Panc1 (cell line): Measurements from ENCODE around the gene SNTB2. TPM values are rescaled to one million over a fixed set of nuclear protein-coding genes. Genes with fewer than 3 reads are reported as not detected.

Experiments
- ATAC-seq: fragments of 200-7000 bp; cut with Tn5 transposase; 2 replicates; pipeline ENCODE4 v1.9.1; 2020; ENCODE audit warnings: mild to moderate bottlenecking, moderate library complexity
- BruUV-seq: library from RNA; stranded (reverse); fragments of 400-500 nt; replicated peaks from 2 replicates; lab custom pipeline; 2021; lab: Mats Ljungman, UMichigan
- CTCF ChIA-PET: fragments of 300-600 bp; sonication (Branson Sonifier 250); formaldehyde crosslinking; loops from one replicate; lab custom pipeline; 2022; ENCODE audit warnings: antibody characterized with exemption; lab: Charles Lee
- POLR2A ChIA-PET: fragments of 300-600 bp; sonication (Branson Sonifier 250); formaldehyde crosslinking; loops from one replicate; lab custom pipeline; 2022; ENCODE audit warnings: antibody characterized with exemption; lab: Charles Lee
- DNase-seq: peaks from one replicate; pipeline ENCODE4 v3.0.0-alpha.2; 2010; ENCODE audit warnings: low read depth, low spot score
- H3K27ac ChIP-seq: 2 replicates; pipeline ENCODE4 v1.5.1; 2011; ENCODE audit warnings: mild to moderate bottlenecking, low read length, inconsistent platforms
- H3K27me3 ChIP-seq: fragments of 200-500 bp; sonication (Bioruptor generic); 2 replicates; pipeline ENCODE4 v1.6.0; 2014; ENCODE audit warnings: low read length, inconsistent platforms; ENCODE audit not compliant: control insufficient read depth, insufficient read depth
- H3K36me3 ChIP-seq: fragments of 200-500 bp; sonication (Bioruptor generic); 2 replicates; pipeline ENCODE4 v1.5.1; 2014; ENCODE audit warnings: inconsistent platforms, mild to moderate bottlenecking, low read length, moderate library complexity; ENCODE audit not compliant: control insufficient read depth, insufficient read depth
- H3K4me1 ChIP-seq: 2 replicates; pipeline ENCODE4 v1.5.1; 2011; ENCODE audit warnings: inconsistent platforms, mild to moderate bottlenecking, low read length, moderate library complexity; ENCODE audit not compliant: control insufficient read depth, insufficient read depth
- H3K4me3 ChIP-seq, 2 experiments: 2 replicates each; pipeline ENCODE4 v1.5.1; 2011 to 2012; ENCODE audit warnings: low read depth in 2 of 2, low read length in 2 of 2, mild to moderate bottlenecking in 2 of 2, inconsistent platforms in 1 of 2, moderate library complexity in 1 of 2
- H3K9me3 ChIP-seq: fragments of 200-500 bp; sonication (Bioruptor generic); 2 replicates; pipeline ENCODE4 v1.5.1; 2014; ENCODE audit warnings: low read depth, mild to moderate bottlenecking, inconsistent platforms, low read length, moderate library complexity; ENCODE audit not compliant: control insufficient read depth, insufficient read depth
- POLR2AphosphoS5 ChIP-seq: IDR thresholded peaks from 2 replicates; pipeline ENCODE4 v1.6.1; 2012; ENCODE audit warnings: mild to moderate bottlenecking, low read depth, low read length, moderate library complexity
- SIN3A ChIP-seq: IDR thresholded peaks from 2 replicates; pipeline ENCODE4 v1.6.1; 2012; ENCODE audit warnings: low read depth, mild to moderate bottlenecking, low read length, moderate library complexity, borderline replicate concordance; ENCODE audit not compliant: insufficient read depth
- TCF7L2 ChIP-seq: IDR thresholded peaks from 2 replicates; pipeline ENCODE4 v1.6.1; 2011; ENCODE audit warnings: mild to moderate bottlenecking, low read depth, low read length, inconsistent platforms
- in situ Hi-C: cut with HindIII; loops from 2 replicates; pipeline ENCODE4 v1.10.0; 2016; ENCODE audit warnings: low sequenced_read_pairs, low pct_unique_long_range_greater_than_20kb
- intact Hi-C: fragments of 100-400 bp; cut with micrococcal nuclease; formaldehyde crosslinking; loops from one replicate; pipeline ENCODE4 v1.10.0; 2022; ENCODE audit not compliant: unreplicated experiment
- total RNA-seq: library from RNA; stranded (reverse); gene quantifications from one replicate; pipeline ENCODE4 v1.2.1, GENCODE V29; 2021; ENCODE audit not compliant: unreplicated experiment
- TF ChIP-seq, protein P1 (sequence below), 2 experiments: IDR thresholded peaks; 2 replicates each; pipeline ENCODE4 v1.6.1; 2011 to 2012; ENCODE audit warnings: low read depth in 2 of 2, control low read depth in 1 of 2, low read length in 1 of 2, mild to moderate bottlenecking in 1 of 2, moderate library complexity in 1 of 2; ENCODE audit not compliant: insufficient read depth in 1 of 2
- TF ChIP-seq, protein P2 (sequence below): fragments of 450-650 bp; IDR thresholded peaks from 2 replicates; pipeline ENCODE4 v1.5.1; 2017; ENCODE audit warnings: mild to moderate bottlenecking

The SNTB2 gene
- total RNA-seq, 1 experiment from 2014 or later = 40.8 TPM

DNA sequence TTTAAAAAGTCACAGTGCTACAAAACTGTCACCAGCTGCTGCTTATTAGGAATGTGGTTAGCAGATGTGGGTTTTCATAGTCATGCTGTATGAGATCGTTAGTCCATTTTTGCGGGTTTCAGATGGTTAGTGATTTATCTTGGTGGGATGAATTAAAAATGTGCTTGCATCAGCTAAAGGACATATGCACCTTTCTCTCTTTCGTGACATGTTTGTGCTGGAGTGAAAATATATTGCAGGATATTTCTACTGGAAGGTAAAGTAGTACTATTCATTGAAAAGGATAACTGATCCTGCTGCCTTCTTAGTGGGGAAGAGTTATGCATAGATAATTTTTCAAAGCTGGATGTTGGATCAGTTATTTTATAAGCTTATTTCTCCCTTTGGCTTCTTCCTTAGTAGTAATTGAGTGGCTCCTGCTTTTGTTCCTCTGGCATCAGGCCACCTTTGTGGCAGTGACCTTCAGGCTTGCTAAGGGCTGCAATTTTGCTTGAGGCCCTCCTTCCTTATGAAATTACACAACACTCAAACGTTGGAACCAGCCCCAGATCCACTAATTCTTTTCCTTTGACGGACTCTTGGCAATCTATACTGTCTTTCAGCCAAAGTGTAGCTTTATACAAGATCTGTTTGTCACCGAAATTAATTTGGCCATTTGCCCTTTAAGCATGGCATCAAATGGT, 7.5 kb upstream of the SNTB2 start:
- DNase-seq = no peak
- Histone ChIP-seq H3K27ac (peak overlapping the region; percentile 65), H3K4me1 (peaks cover 22% of the 10 kb centered on the region), H3K36me3 (no peaks in the 10 kb centered on the region), H3K27me3 (no peaks in the 10 kb centered on the region), H3K4me3 (no peak overlapping the region), H3K9me3 (no peaks in the 10 kb centered on the region)
- in situ Hi-C loops = no loop called here
- TF ChIP-seq SIN3A = no peak
- no peak; the same call in 1 of the 2 replicates for TF ChIP-seq POLR2AphosphoS5
- TF ChIP-seq, protein P1, sequence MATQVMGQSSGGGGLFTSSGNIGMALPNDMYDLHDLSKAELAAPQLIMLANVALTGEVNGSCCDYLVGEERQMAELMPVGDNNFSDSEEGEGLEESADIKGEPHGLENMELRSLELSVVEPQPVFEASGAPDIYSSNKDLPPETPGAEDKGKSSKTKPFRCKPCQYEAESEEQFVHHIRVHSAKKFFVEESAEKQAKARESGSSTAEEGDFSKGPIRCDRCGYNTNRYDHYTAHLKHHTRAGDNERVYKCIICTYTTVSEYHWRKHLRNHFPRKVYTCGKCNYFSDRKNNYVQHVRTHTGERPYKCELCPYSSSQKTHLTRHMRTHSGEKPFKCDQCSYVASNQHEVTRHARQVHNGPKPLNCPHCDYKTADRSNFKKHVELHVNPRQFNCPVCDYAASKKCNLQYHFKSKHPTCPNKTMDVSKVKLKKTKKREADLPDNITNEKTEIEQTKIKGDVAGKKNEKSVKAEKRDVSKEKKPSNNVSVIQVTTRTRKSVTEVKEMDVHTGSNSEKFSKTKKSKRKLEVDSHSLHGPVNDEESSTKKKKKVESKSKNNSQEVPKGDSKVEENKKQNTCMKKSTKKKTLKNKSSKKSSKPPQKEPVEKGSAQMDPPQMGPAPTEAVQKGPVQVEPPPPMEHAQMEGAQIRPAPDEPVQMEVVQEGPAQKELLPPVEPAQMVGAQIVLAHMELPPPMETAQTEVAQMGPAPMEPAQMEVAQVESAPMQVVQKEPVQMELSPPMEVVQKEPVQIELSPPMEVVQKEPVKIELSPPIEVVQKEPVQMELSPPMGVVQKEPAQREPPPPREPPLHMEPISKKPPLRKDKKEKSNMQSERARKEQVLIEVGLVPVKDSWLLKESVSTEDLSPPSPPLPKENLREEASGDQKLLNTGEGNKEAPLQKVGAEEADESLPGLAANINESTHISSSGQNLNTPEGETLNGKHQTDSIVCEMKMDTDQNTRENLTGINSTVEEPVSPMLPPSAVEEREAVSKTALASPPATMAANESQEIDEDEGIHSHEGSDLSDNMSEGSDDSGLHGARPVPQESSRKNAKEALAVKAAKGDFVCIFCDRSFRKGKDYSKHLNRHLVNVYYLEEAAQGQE (IDR thresholded peaks at IDR 0.05; ENCODE audit: insufficient read depth in 1 of 2, low read depth in 2 of 2, low read length in 1 of 2) = no peak
- TF ChIP-seq TCF7L2 = peak; percentile 59
- TF ChIP-seq, protein P2, sequence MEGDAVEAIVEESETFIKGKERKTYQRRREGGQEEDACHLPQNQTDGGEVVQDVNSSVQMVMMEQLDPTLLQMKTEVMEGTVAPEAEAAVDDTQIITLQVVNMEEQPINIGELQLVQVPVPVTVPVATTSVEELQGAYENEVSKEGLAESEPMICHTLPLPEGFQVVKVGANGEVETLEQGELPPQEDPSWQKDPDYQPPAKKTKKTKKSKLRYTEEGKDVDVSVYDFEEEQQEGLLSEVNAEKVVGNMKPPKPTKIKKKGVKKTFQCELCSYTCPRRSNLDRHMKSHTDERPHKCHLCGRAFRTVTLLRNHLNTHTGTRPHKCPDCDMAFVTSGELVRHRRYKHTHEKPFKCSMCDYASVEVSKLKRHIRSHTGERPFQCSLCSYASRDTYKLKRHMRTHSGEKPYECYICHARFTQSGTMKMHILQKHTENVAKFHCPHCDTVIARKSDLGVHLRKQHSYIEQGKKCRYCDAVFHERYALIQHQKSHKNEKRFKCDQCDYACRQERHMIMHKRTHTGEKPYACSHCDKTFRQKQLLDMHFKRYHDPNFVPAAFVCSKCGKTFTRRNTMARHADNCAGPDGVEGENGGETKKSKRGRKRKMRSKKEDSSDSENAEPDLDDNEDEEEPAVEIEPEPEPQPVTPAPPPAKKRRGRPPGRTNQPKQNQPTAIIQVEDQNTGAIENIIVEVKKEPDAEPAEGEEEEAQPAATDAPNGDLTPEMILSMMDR = no peak
- BruUV-seq = no TSS peak
- ATAC-seq = peak; percentile 70; the same call in 1 of the 2 replicates
- intact Hi-C loops = no loop called here
- CTCF ChIA-PET = interaction anchor here (0.6 kb wide), 1 partner anchor 33 kb away, joined by 5 read pairs; no protein-coding TSS in a partner anchor
- POLR2A ChIA-PET = no interaction called here

DNA sequence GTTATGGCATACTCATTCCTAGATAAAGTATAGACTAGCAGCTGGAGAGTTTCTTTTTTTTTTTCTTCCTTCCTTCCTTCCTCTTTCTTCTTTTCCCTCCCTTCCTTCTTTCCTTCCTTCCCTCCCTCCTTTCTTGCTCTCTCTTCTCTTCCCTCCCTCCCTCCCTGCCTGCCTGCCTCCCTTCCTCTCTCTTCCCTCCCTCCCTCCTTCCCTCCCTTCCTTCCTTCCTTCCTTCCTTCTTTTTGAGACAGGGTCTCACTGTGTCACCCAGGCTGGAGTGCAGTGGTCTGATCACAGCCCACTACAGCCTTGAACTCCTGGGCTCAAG, 7.0 kb upstream of the SNTB2 start:
- POLR2A ChIA-PET = no interaction called here
- no TSS peak for BruUV-seq
- no peak for DNase-seq
- H3K27me3 ChIP-seq = no peaks in the 10 kb centered on the region
- H3K27ac ChIP-seq = peak overlapping the region; percentile 36
- in situ Hi-C loops = no loop called here
- TF ChIP-seq TCF7L2 (no peak), SIN3A (no peak), POLR2AphosphoS5 (no peak)
- TF ChIP-seq, protein P1 (IDR thresholded peaks at IDR 0.05; ENCODE audit: insufficient read depth in 1 of 2, low read depth in 2 of 2, low read length in 1 of 2) = no peak
- TF ChIP-seq, protein P2 = no peak
- H3K4me3 ChIP-seq = no peak overlapping the region
- H3K36me3 ChIP-seq = no peaks in the 10 kb centered on the region
- no peaks in the 10 kb centered on the region for H3K9me3 ChIP-seq
- CTCF ChIA-PET = no interaction called here
- ATAC-seq = no peak
- intact Hi-C loops = no loop called here
- H3K4me1 ChIP-seq = peaks cover 22% of the 10 kb centered on the region
